Mesothelial cell of epicardium (in vitro differentiated cells): Measurements from ENCODE around the gene KCNG4. TPM values are rescaled to one million over a fixed set of nuclear protein-coding genes. Genes with fewer than 3 reads are reported as not detected.

Experiments used
- DNase-seq, 2 experiments: peaks; one replicate each; pipeline ENCODE4 v3.0.0; 2021; ENCODE audit warnings: low spot score in 2 of 2; ENCODE audit not compliant: unreplicated experiment in 2 of 2
- H3K27ac Mint-ChIP-seq: 2 replicates; pipeline ENCODE4 v1.8.0; 2021; ENCODE audit warnings: mixed read lengths
- H3K27me3 Mint-ChIP-seq: 2 replicates; pipeline ENCODE4 v1.8.0; 2021; ENCODE audit warnings: low read depth, mixed read lengths
- H3K36me3 Mint-ChIP-seq: 2 replicates; pipeline ENCODE4 v1.8.0; 2021; ENCODE audit warnings: mixed read lengths
- H3K4me1 Mint-ChIP-seq: 2 replicates; pipeline ENCODE4 v1.8.0; 2021; ENCODE audit warnings: mixed read lengths
- H3K4me3 Mint-ChIP-seq: 2 replicates; pipeline ENCODE4 v1.8.0; 2021; ENCODE audit warnings: mild to moderate bottlenecking, moderate library complexity, mixed read lengths
- H3K9me3 Mint-ChIP-seq: 2 replicates; pipeline ENCODE4 v1.8.0; 2021; ENCODE audit warnings: mixed read lengths
- CTCF ChIP-seq: fragments of 200-600 bp; sonication (generic); IDR thresholded peaks from one replicate; pipeline ENCODE4 v1.5.0; 2021; ENCODE audit warnings: antibody characterized with exemption; ENCODE audit not compliant: unreplicated experiment
- total RNA-seq: library from RNA; stranded (reverse); gene quantifications from 3 replicates; pipeline ENCODE4 v1.2.1, GENCODE V29; 2021

Gene KCNG4
- total RNA-seq, 1 donor from 2014 or later: not detected

GRCh38 chr16:84275585-84276151, 35.9 kb upstream of the KCNG4 start:
- Mint-ChIP-seq H3K9me3 (no peaks in the 10 kb centered on the region), H3K27me3 (no peaks in the 10 kb centered on the region), H3K4me1 (no peaks in the 10 kb centered on the region), H3K36me3 (no peaks in the 10 kb centered on the region), H3K4me3 (no peak overlapping the region), H3K27ac (no peak overlapping the region)
- no peak for TF ChIP-seq CTCF
- DNase-seq: no peak

GRCh38 chr16:84274515-84274914, 34.7 kb upstream of the KCNG4 start:
- DNase-seq: no peak
- Mint-ChIP-seq H3K36me3 (no peaks in the 10 kb centered on the region), H3K4me1 (no peaks in the 10 kb centered on the region), H3K27ac (no peak overlapping the region), H3K27me3 (peaks cover 5% of the 10 kb centered on the region), H3K4me3 (no peak overlapping the region), H3K9me3 (no peaks in the 10 kb centered on the region)
- no peak for TF ChIP-seq CTCF

GRCh38 chr16:84272740-84273320, 33.0 kb upstream of the KCNG4 start:
- Mint-ChIP-seq H3K4me3 (no peak overlapping the region), H3K4me1 (peaks cover 3% of the 10 kb centered on the region), H3K27ac (no peak overlapping the region), H3K9me3 (no peaks in the 10 kb centered on the region), H3K27me3 (peaks cover 5% of the 10 kb centered on the region), H3K36me3 (no peaks in the 10 kb centered on the region)
- TF ChIP-seq CTCF: no peak
- DNase-seq: no peak

- Mint-ChIP-seq H3K27ac (no peak overlapping the region), H3K27me3 (peaks cover 7% of the 10 kb centered on the region), H3K36me3 (no peaks in the 10 kb centered on the region), H3K4me1 (peaks cover 3% of the 10 kb centered on the region), H3K4me3 (no peak overlapping the region), H3K9me3 (no peaks in the 10 kb centered on the region)
- no peak for DNase-seq
- TF ChIP-seq CTCF: no peak
Measured at GRCh38 chr16:84271866-84272265, 32.1 kb upstream of the KCNG4 start.

DNA sequence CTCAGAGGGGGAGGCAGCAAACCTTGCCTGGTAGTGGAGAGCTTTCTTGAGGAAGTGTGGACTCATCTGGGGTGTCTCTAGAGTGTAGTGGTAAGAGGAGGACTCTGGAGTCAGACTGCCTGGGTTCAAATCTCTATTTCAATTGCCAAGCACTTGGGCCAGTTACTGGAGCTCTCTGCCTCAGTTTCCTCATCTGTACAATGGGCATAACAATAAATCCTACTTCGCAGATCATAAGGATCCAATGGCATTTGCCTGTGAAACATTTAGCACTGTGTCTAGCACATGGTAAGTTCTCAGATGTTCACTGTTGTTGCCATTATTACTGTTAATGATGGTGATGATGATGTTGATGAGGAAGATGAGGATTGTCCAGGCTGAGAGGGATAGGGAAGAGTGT, 31.2 kb upstream of the KCNG4 start:
- H3K27me3 Mint-ChIP-seq: peaks cover 7% of the 10 kb centered on the region
- H3K27ac Mint-ChIP-seq: no peak overlapping the region
- peaks cover 3% of the 10 kb centered on the region for H3K4me1 Mint-ChIP-seq
- H3K9me3 Mint-ChIP-seq: no peaks in the 10 kb centered on the region
- no peak overlapping the region for H3K4me3 Mint-ChIP-seq
- no peaks in the 10 kb centered on the region for H3K36me3 Mint-ChIP-seq
- TF ChIP-seq CTCF: no peak
- DNase-seq: no peak
